ENCODE results near the gene PRPF19. TPM values are rescaled to one million over a fixed set of nuclear protein-coding genes. Genes with fewer than 3 reads are reported as not detected.

PRPF19 gene
- polyA plus RNA-seq, 1 donor from 2014 or later: 71.3 TPM

DNA sequence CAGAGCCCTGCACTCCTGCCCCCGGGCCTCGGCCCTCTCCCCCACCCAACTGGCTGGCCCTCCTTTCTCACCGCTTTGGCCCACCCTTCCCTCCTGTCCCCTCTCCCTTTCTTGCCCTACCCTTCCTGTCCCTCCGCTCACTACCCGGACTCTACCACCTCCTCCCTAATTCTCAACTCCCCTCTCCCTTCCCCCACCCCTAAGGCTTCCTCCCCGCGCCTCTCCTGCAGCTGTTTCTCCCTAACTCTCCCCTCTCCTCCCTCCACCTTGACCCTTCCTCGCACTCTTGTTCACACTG lies 45.2 kb upstream of the PRPF19 start:
- H2AFZ ChIP-seq (ENCODE audit: low read depth, low read length): no peak overlapping the region
- no peak overlapping the region for H3K4me3 ChIP-seq (ENCODE audit: low read length)
- no peak overlapping the region for H3K4me2 ChIP-seq (ENCODE audit: low read length)
- no peaks in the 10 kb centered on the region for H3K9me2 ChIP-seq (ENCODE audit: insufficient read depth, low read length)
- no peaks in the 10 kb centered on the region for H3K36me3 ChIP-seq (ENCODE audit: insufficient read depth, low read length)
- H3K9ac ChIP-seq (ENCODE audit: low read length): no peak overlapping the region
- peaks cover 17% of the 10 kb centered on the region for H3K27me3 ChIP-seq (ENCODE audit: insufficient read depth, low read depth, low read length)
- H3K27ac ChIP-seq (ENCODE audit: low read length): no peak overlapping the region
- H4K20me1 ChIP-seq (ENCODE audit: insufficient read depth): no peaks in the 10 kb centered on the region
- no peaks in the 10 kb centered on the region for H3F3A ChIP-seq (ENCODE audit: insufficient read depth, low read length, poor library complexity, severe bottlenecking)
- TF ChIP-seq REST (IDR thresholded peaks at IDR 0.05; ENCODE audit: borderline replicate concordance) (no peak), POLR2AphosphoS5 (IDR thresholded peaks at IDR 0.05) (no peak)
- no peaks in the 10 kb centered on the region for H3K9me3 ChIP-seq (ENCODE audit: low read length)
- H3K79me2 ChIP-seq (replicated peaks; ENCODE audit: insufficient read depth, low read length): no peaks in the 10 kb centered on the region

GRCh38 chr11:60950933-60951605 lies 44.7 kb upstream of the PRPF19 start:
- no peak overlapping the region for H3K27ac ChIP-seq (ENCODE audit: low read length)
- H3K9me3 ChIP-seq (ENCODE audit: low read length): no peaks in the 10 kb centered on the region
- no peak overlapping the region for H3K4me2 ChIP-seq (ENCODE audit: low read length)
- H3K9me2 ChIP-seq (ENCODE audit: insufficient read depth, low read length): no peaks in the 10 kb centered on the region
- no peaks in the 10 kb centered on the region for H3K36me3 ChIP-seq (ENCODE audit: insufficient read depth, low read length)
- no peak overlapping the region for H3K9ac ChIP-seq (ENCODE audit: low read length)
- H3F3A ChIP-seq (ENCODE audit: insufficient read depth, low read length, poor library complexity, severe bottlenecking): no peaks in the 10 kb centered on the region
- H2AFZ ChIP-seq (ENCODE audit: low read depth, low read length): no peak overlapping the region
- H3K27me3 ChIP-seq (ENCODE audit: insufficient read depth, low read depth, low read length): peaks cover 17% of the 10 kb centered on the region
- H3K79me2 ChIP-seq (replicated peaks; ENCODE audit: insufficient read depth, low read length): no peaks in the 10 kb centered on the region
- TF ChIP-seq SMC3 (conservative IDR thresholded peaks at IDR 0.05; ENCODE audit: poor library complexity): no peak
- no peak for TF ChIP-seq EP300 (conservative IDR thresholded peaks at IDR 0.05; ENCODE audit: poor library complexity, severe bottlenecking)
- TF ChIP-seq CTCF (IDR thresholded peaks at IDR 0.05; ENCODE audit: poor library complexity, severe bottlenecking): no peak
- no peak for TF ChIP-seq EZH2 (IDR thresholded peaks at IDR 0.05; ENCODE audit: borderline replicate concordance, insufficient read depth, low read length, poor library complexity, severe bottlenecking)
- TF ChIP-seq RAD21 (conservative IDR thresholded peaks at IDR 0.05): no peak
- no peak for TF ChIP-seq TAF1 (IDR thresholded peaks at IDR 0.05; ENCODE audit: low read depth)
- TF ChIP-seq REST (IDR thresholded peaks at IDR 0.05; ENCODE audit: borderline replicate concordance): no peak
- TF ChIP-seq POLR2AphosphoS5 (IDR thresholded peaks at IDR 0.05): no peak
- TF ChIP-seq MXI1 (conservative IDR thresholded peaks at IDR 0.05; ENCODE audit: poor library complexity, severe bottlenecking): no peak
- no peaks in the 10 kb centered on the region for H4K20me1 ChIP-seq (ENCODE audit: insufficient read depth)
- no peak overlapping the region for H3K4me3 ChIP-seq (ENCODE audit: low read length)

Measured in neural cell (in vitro differentiated cells).